HFFc6 (cell line): Measurements from ENCODE around the gene TBPL1. TPM values are rescaled to one million over a fixed set of nuclear protein-coding genes. Genes with fewer than 3 reads are reported as not detected.
A peak's percentile ranks its signal among the peaks of the same experiment; 100 is the strongest.

Experiments
- DNase-seq: peaks from one replicate; pipeline ENCODE4 v3.0.0-alpha.2; 2018
- H3K27ac Mint-ChIP-seq: 2 replicates; pipeline ENCODE4 v1.8.0; 2020; ENCODE audit warnings: mild to moderate bottlenecking, mixed read lengths
- H3K27me3 Mint-ChIP-seq: 2 replicates; pipeline ENCODE4 v1.8.0; 2021; ENCODE audit warnings: mild to moderate bottlenecking, moderate library complexity, mixed read lengths; ENCODE audit not compliant: insufficient read depth
- H3K36me3 Mint-ChIP-seq: 2 replicates; pipeline ENCODE4 v1.8.0; 2021; ENCODE audit warnings: low read depth, mixed read lengths
- H3K4me1 Mint-ChIP-seq: 2 replicates; pipeline ENCODE4 v1.8.0; 2020; ENCODE audit warnings: low read depth, mixed read lengths
- H3K4me3 Mint-ChIP-seq: 2 replicates; pipeline ENCODE4 v1.8.0; 2020; ENCODE audit warnings: mild to moderate bottlenecking, moderate library complexity, mixed read lengths
- H3K9me3 Mint-ChIP-seq: 2 replicates; pipeline ENCODE4 v1.8.0; 2020; ENCODE audit warnings: mild to moderate bottlenecking, mixed read lengths
- total RNA-seq, 6 experiments: library from RNA; stranded (reverse); fragmentation: NEBNext Ultra II Directional; extraction: Animal tissue kit (Norgen Biotek cat#: 25700); gene quantifications; 2 replicates in 1 of 6; 3 replicates in 5 of 6; pipeline ENCODE4 v1.2.3, GENCODE V29; 2021
- TF ChIP-seq, protein P1 (sequence below): fragments of 200-600 bp; sonication (generic); IDR thresholded peaks from 2 replicates; pipeline ENCODE4 v1.5.0; 2021; ENCODE audit warnings: antibody characterized with exemption, mild to moderate bottlenecking

The TBPL1 gene
- total RNA-seq, 6 experiments from 2014 or later = 30.7 to 40.6 (median 34.0) TPM

GRCh38 chr6:134004714-134005113 is 51.7 kb downstream of the TBPL1 start:
- Mint-ChIP-seq H3K9me3 (peaks cover 4% of the 10 kb centered on the region; the same call in 1 of the 2 replicates), H3K27ac (no peak overlapping the region), H3K36me3 (no peaks in the 10 kb centered on the region), H3K27me3 (peaks cover 27% of the 10 kb centered on the region), H3K4me3 (no peak overlapping the region), H3K4me1 (peaks cover 12% of the 10 kb centered on the region)
- DNase-seq = no peak
- TF ChIP-seq, protein P1, sequence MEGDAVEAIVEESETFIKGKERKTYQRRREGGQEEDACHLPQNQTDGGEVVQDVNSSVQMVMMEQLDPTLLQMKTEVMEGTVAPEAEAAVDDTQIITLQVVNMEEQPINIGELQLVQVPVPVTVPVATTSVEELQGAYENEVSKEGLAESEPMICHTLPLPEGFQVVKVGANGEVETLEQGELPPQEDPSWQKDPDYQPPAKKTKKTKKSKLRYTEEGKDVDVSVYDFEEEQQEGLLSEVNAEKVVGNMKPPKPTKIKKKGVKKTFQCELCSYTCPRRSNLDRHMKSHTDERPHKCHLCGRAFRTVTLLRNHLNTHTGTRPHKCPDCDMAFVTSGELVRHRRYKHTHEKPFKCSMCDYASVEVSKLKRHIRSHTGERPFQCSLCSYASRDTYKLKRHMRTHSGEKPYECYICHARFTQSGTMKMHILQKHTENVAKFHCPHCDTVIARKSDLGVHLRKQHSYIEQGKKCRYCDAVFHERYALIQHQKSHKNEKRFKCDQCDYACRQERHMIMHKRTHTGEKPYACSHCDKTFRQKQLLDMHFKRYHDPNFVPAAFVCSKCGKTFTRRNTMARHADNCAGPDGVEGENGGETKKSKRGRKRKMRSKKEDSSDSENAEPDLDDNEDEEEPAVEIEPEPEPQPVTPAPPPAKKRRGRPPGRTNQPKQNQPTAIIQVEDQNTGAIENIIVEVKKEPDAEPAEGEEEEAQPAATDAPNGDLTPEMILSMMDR = peak; percentile 10; the same call in 1 of the 2 replicates

DNA sequence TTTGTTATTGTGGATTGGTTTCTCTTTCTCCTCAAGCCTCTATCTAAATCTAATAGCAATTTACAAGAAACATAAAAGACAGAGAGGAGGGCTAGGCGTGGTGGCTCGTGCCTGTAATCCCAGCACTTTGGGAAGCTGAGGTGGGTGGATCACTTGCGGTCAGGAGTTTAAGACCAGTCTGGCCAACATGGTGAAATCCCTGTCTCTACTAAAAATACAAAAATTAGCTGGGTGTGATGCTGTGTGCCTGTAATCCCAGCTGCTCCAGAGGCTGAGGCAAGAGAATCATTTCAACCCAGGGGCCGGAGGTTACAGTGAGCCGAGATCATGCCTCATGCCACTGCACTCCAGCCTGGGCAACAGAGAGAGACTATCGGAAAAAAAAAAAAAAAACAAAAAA is 52.8 kb downstream of the TBPL1 start:
- TF ChIP-seq, protein P1 = no peak
- H3K27me3 Mint-ChIP-seq = peaks cover 23% of the 10 kb centered on the region
- H3K36me3 Mint-ChIP-seq = no peaks in the 10 kb centered on the region
- no peak for DNase-seq
- H3K4me3 Mint-ChIP-seq = no peak overlapping the region
- H3K9me3 Mint-ChIP-seq = peaks cover 4% of the 10 kb centered on the region; the same call in 1 of the 2 replicates
- H3K4me1 Mint-ChIP-seq = peaks cover 12% of the 10 kb centered on the region
- no peak overlapping the region for H3K27ac Mint-ChIP-seq

GRCh38 chr6:134007077-134007476 is 54.1 kb downstream of the TBPL1 start:
- H3K36me3 Mint-ChIP-seq = no peaks in the 10 kb centered on the region
- no peak overlapping the region for H3K4me3 Mint-ChIP-seq
- H3K4me1 Mint-ChIP-seq = peaks cover 12% of the 10 kb centered on the region
- no peak overlapping the region for H3K27ac Mint-ChIP-seq
- TF ChIP-seq, protein P1 = no peak
- DNase-seq = no peak
- H3K27me3 Mint-ChIP-seq = peaks cover 22% of the 10 kb centered on the region
- H3K9me3 Mint-ChIP-seq = peaks cover 4% of the 10 kb centered on the region; the same call in 1 of the 2 replicates

DNA sequence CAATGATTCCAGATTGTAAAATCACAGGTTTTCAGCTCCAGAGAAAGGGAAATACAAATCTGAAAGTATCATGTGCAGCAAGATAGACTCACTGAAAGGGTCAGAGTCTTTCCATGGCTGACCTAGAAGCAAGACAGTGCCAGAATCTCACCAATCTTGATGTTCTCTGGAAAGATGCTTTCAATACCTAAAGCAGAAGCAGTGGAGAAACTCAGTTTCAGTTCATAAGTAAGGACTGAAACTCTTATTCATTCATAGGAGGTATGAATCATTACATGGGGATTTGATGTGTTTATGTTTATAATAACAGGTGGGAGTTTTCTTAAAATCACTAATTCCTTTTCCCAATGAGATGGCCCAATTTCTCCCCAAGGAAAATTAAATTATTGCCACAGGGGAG is 56.9 kb downstream of the TBPL1 start:
- no peaks in the 10 kb centered on the region for H3K36me3 Mint-ChIP-seq
- H3K27me3 Mint-ChIP-seq = peaks cover 20% of the 10 kb centered on the region
- TF ChIP-seq, protein P1 = no peak
- peaks cover 4% of the 10 kb centered on the region; the same call in 1 of the 2 replicates for H3K9me3 Mint-ChIP-seq
- H3K4me1 Mint-ChIP-seq = peaks cover 5% of the 10 kb centered on the region; the same call in 1 of the 2 replicates
- no peak overlapping the region for H3K4me3 Mint-ChIP-seq
- H3K27ac Mint-ChIP-seq = no peak overlapping the region
- DNase-seq = no peak

- TF ChIP-seq, protein P1 = no peak
- no peak for DNase-seq
- peaks cover 4% of the 10 kb centered on the region; the same call in 1 of the 2 replicates for H3K9me3 Mint-ChIP-seq
- H3K36me3 Mint-ChIP-seq = no peaks in the 10 kb centered on the region
- peaks cover 5% of the 10 kb centered on the region; the same call in 1 of the 2 replicates for H3K4me1 Mint-ChIP-seq
- no peak overlapping the region for H3K4me3 Mint-ChIP-seq
- H3K27ac Mint-ChIP-seq = no peak overlapping the region
- peaks cover 23% of the 10 kb centered on the region for H3K27me3 Mint-ChIP-seq
These were observed 57.4 kb downstream of the TBPL1 start for GRCh38 chr6:134010400-134010799.
